HepG2 (cell line): ENCODE data around the gene GJB6. TPM values are rescaled to one million over a fixed set of nuclear protein-coding genes. Genes with fewer than 3 reads are reported as not detected.

Experiments
- ATAC-seq: fragments of 200-7000 bp; cut with Tn5 transposase; 3 replicates; pipeline ENCODE4 v1.9.1; 2020; ENCODE audit warnings: mild to moderate bottlenecking, moderate library complexity
- BruUV-seq: library from RNA; stranded (reverse); fragments of 400-500 nt; replicated peaks from 2 replicates; lab custom pipeline; 2021; lab: Mats Ljungman, UMichigan
- CTCF ChIA-PET: fragments of 300-600 bp; formaldehyde crosslinking; extraction: SDS; loops from one replicate; lab custom pipeline; 2021; ENCODE audit warnings: low total read pairs, inconsistent platforms, low intra/inter-chr PET ratio; lab: Yijun Ruan, JAX
- POLR2A ChIA-PET: fragments of 350-600 bp; sonication (Branson Sonifier 250); formaldehyde crosslinking; loops from one replicate; lab custom pipeline; 2020; ENCODE audit warnings: antibody characterized with exemption, inconsistent platforms; lab: Yijun Ruan, JAX
- DNase-seq: peaks from one replicate; pipeline ENCODE4 v3.0.0-alpha.2; 2015; ENCODE audit warnings: low spot score
- FAIRE-seq: peaks from 3 replicates; lab custom pipeline; 2011; peaks lifted over from hg19 to GRCh38; lab: Jason Lieb, UNC
- H2AFZ ChIP-seq: one replicate; pipeline ENCODE4 v1.6.1; 2011; ENCODE audit warnings: low read length, inconsistent platforms
- H3K27ac ChIP-seq: fragments of 300-600 bp; 3 replicates; pipeline ENCODE4 v1.8.0; 2011; ENCODE audit warnings: mixed run types, mild to moderate bottlenecking, mixed read lengths, low read length, inconsistent platforms; ENCODE audit not compliant: insufficient read depth; ENCODE audit errors: extremely low read length
- H3K27me3 ChIP-seq, 2 experiments: fragments of 200-600 bp in 1 of 2; 2 replicates in 1 of 2; 3 replicates in 1 of 2; pipeline versions ENCODE4 v1.6.0 to v1.8.0; 2011; ENCODE audit warnings: low read length in 2 of 2, mild to moderate bottlenecking in 2 of 2, moderate library complexity in 2 of 2, inconsistent platforms in 1 of 2; ENCODE audit not compliant: insufficient read depth in 2 of 2, control insufficient read depth in 1 of 2
- H3K36me3 ChIP-seq, 2 experiments: fragments of 200-600 bp in 1 of 2; replicated peaks in 1 of 2; 2 replicates in 1 of 2; 3 replicates in 1 of 2; pipeline versions ENCODE4 v1.5.1 to v1.8.0; 2011; ENCODE audit warnings: low read length in 2 of 2, inconsistent platforms in 1 of 2; ENCODE audit not compliant: insufficient read depth in 2 of 2, control insufficient read depth in 1 of 2
- H3K4me1 ChIP-seq: 2 replicates; pipeline ENCODE4 v1.5.1; 2012; ENCODE audit warnings: low read length, inconsistent platforms; ENCODE audit not compliant: insufficient read depth
- H3K4me2 ChIP-seq: 2 replicates; pipeline ENCODE4 v1.6.0; 2011; ENCODE audit warnings: low read depth, low read length, inconsistent platforms
- H3K4me3 ChIP-seq, 3 experiments: fragments of 200-600 bp in 1 of 3; sonication (generic), shearing (Covaris generic) in 1 of 3; replicated peaks in 1 of 3; 2 replicates each; pipeline ENCODE4 v1.5.1; 2011 to 2016; ENCODE audit warnings: low read length in 3 of 3, inconsistent platforms in 2 of 3, low read depth in 2 of 3, mild to moderate bottlenecking in 2 of 3, control low read depth in 1 of 3, mixed read lengths in 1 of 3; ENCODE audit not compliant: insufficient read depth in 1 of 3
- H3K79me2 ChIP-seq: one replicate; pipeline ENCODE4 v1.6.1; 2011; ENCODE audit warnings: low read length, inconsistent platforms; ENCODE audit not compliant: insufficient read depth
- H3K9ac ChIP-seq: 2 replicates; pipeline ENCODE4 v1.6.0; 2011; ENCODE audit warnings: mild to moderate bottlenecking, low read depth, low read length, inconsistent platforms; ENCODE audit not compliant: insufficient read depth
- H3K9me3 ChIP-seq: 2 replicates; pipeline ENCODE4 v1.5.1; 2012; ENCODE audit warnings: mild to moderate bottlenecking, low read length
- H4K20me1 ChIP-seq: 2 replicates; pipeline ENCODE4 v1.6.0; 2011; ENCODE audit warnings: inconsistent platforms, mild to moderate bottlenecking, low read length, moderate library complexity; ENCODE audit not compliant: insufficient read depth
- GABPA ChIP-seq, 2 experiments: IDR thresholded peaks; 2 replicates each; pipeline ENCODE4 v1.6.1; 2011 to 2016; ENCODE audit warnings: low read depth in 2 of 2, low read length in 1 of 2, missing biosample characterization in 1 of 2, missing genetic modification characterization in 1 of 2
- GLI4 ChIP-seq: sonication (generic); formaldehyde crosslinking; IDR thresholded peaks from 2 replicates; pipeline ENCODE4 v1.5.1; 2020; ENCODE audit warnings: missing genetic modification reagents, mild to moderate bottlenecking, moderate library complexity, borderline replicate concordance
- GTF3A ChIP-seq: sonication (generic); formaldehyde crosslinking; conservative IDR thresholded peaks from 2 replicates; pipeline ENCODE4 v1.4.0; 2020; ENCODE audit warnings: mild to moderate bottlenecking, missing genetic modification reagents
- HHEX ChIP-seq: IDR thresholded peaks from 2 replicates; pipeline ENCODE4 v1.6.1; 2016; ENCODE audit warnings: control low read depth
- MBNL3 ChIP-seq: fragments of 250-450 bp; sonication (Bioruptor Pico); conservative IDR thresholded peaks from 2 replicates; pipeline ENCODE4 v1.8.0; 2022; ENCODE audit warnings: mild to moderate bottlenecking, inconsistent platforms
- SOX6 ChIP-seq, 2 experiments: fragments of 450-650 bp in 1 of 2; sonication (generic) in 1 of 2; formaldehyde crosslinking in 1 of 2; IDR thresholded peaks; 2 replicates each; pipeline versions ENCODE4 v1.4.0 to v1.6.1; 2017 to 2020; ENCODE audit warnings: antibody characterized with exemption in 1 of 2, mild to moderate bottlenecking in 1 of 2, missing genetic modification reagents in 1 of 2
- SP5 ChIP-seq: IDR thresholded peaks from 2 replicates; pipeline ENCODE4 v1.6.1; 2016; ENCODE audit warnings: low read depth, borderline replicate concordance
- SPEN ChIP-seq: sonication (generic); formaldehyde crosslinking; IDR thresholded peaks from 2 replicates; pipeline ENCODE4 v1.5.1; 2020; ENCODE audit warnings: low read depth, mild to moderate bottlenecking, missing genetic modification reagents
- TARDBP ChIP-seq: sonication (generic); formaldehyde crosslinking; IDR thresholded peaks from 2 replicates; pipeline ENCODE4 v1.8.0; 2022; ENCODE audit warnings: mild to moderate bottlenecking, missing genetic modification reagents
- TBL1XR1 ChIP-seq: fragments of 150-350 bp; IDR thresholded peaks from 2 replicates; pipeline ENCODE4 v1.6.1; 2014; ENCODE audit warnings: borderline replicate concordance, low read length; ENCODE audit not compliant: partially characterized antibody
- WIZ ChIP-seq: sonication (generic); formaldehyde crosslinking; IDR thresholded peaks from 2 replicates; pipeline ENCODE4 v1.5.1; 2020; ENCODE audit warnings: mild to moderate bottlenecking, missing genetic modification reagents
- ZNF253 ChIP-seq: sonication (generic); formaldehyde crosslinking; IDR thresholded peaks from 2 replicates; pipeline ENCODE4 v1.8.0; 2022; ENCODE audit warnings: mild to moderate bottlenecking, missing genetic modification reagents, borderline replicate concordance
- ZNF326 ChIP-seq: sonication (generic); formaldehyde crosslinking; IDR thresholded peaks from 2 replicates; pipeline ENCODE4 v1.4.0; 2020; ENCODE audit warnings: missing genetic modification reagents, borderline replicate concordance
- WGBS: methylation state at CpG from one replicate; pipeline ENCODE4 v1.1.6; 2017; ENCODE audit warnings: low lambda C conversion rate; 5-methylcytosine and 5-hydroxymethylcytosine counted together
- in situ Hi-C: cut with HindIII; loops from 2 replicates; pipeline ENCODE4 v1.10.0; 2017; ENCODE audit warnings: low pct_unique_long_range_greater_than_20kb; ENCODE audit not compliant: extremely low pct_ligation_motif_present
- intact Hi-C: fragments of 100-400 bp; cut with micrococcal nuclease; formaldehyde crosslinking; loops from one replicate; pipeline ENCODE4 v1.10.0; 2022; ENCODE audit not compliant: unreplicated experiment
- polyA plus RNA-seq, 8 experiments: library from polyadenylated mRNA; depleted of rRNA in 3 of 8; stranded (reverse) in 7 of 8; unstranded in 1 of 8; fragments of >200 nt; fragmentation: Illumina TruSeq in 4 of 8; extraction: Trizol in 4 of 8; gene quantifications; 2 replicates each; pipeline versions ENCODE4 v1.2.1 to v1.2.3, GENCODE V29; 2011 to 2016; ENCODE audit warnings: low read depth in 4 of 8, missing spikeins in 1 of 8, mixed read lengths in 1 of 8; ENCODE audit not compliant: insufficient read depth in 1 of 8
- total RNA-seq, 5 experiments: library from RNA; depleted of rRNA; stranded (reverse); fragments of >200 nt; fragmentation: Illumina TruSeq; extraction: Trizol; gene quantifications; 2 replicates each; pipeline ENCODE4 v1.2.3, GENCODE V29; 2016; ENCODE audit warnings: low read depth in 1 of 5
- TF ChIP-seq, protein P1 (sequence below): sonication (generic); formaldehyde crosslinking; IDR thresholded peaks from 2 replicates; pipeline ENCODE4 v1.5.0; 2020; ENCODE audit warnings: missing genetic modification reagents
- TF ChIP-seq, protein P2 (sequence below): sonication (generic); formaldehyde crosslinking; conservative IDR thresholded peaks from 2 replicates; pipeline ENCODE4 v1.8.0; 2022; ENCODE audit warnings: low read depth, missing genetic modification reagents
- TF ChIP-seq, protein P3 (sequence below): sonication (generic); formaldehyde crosslinking; conservative IDR thresholded peaks from 2 replicates; pipeline ENCODE4 v1.4.0; 2020; ENCODE audit warnings: missing genetic modification reagents
- TF ChIP-seq, protein P4 (sequence below): sonication (generic); formaldehyde crosslinking; IDR thresholded peaks from 2 replicates; pipeline ENCODE4 v1.4.0; 2020; ENCODE audit warnings: missing genetic modification reagents

GJB6 gene
- total and polyA plus RNA-seq, 2 of the 13 experiments (the other 11 are each of a cell fraction or from before 2014, with no cell fraction given): not detected

DNA sequence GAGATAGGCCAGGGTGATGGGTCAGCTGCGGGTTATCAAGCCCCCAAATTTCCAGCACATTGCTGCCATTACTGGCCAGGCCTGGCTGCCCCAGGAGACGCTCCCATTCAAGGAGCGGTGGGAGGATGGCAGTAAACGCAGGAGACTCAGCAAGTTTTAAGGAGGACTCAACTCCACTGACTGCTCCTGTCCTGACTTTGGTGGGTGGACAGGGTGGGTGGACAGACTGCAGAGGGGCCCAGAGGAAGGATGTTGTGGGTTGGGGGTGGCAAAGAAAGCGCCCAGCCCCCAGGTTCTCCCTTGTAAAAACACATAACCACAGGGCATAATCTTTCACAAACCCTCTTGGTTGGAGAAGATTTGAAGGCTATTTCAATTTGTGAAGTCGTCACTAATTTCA lies 4.4 kb downstream of the GJB6 start:
- H3K9me3 ChIP-seq: no peaks in the 10 kb centered on the region
- BruUV-seq: no TSS peak
- no peaks in the 10 kb centered on the region for H3K79me2 ChIP-seq
- in situ Hi-C loops: no loop called here
- H3K4me3 ChIP-seq: no peak overlapping the region
- peaks cover 6 to 34% of the 10 kb centered on the region in 2 experiments; a peak in 4 of 5 replicates for H3K27me3 ChIP-seq
- no peak for ATAC-seq
- H2AFZ ChIP-seq: no peak overlapping the region
- H3K36me3 ChIP-seq: no peaks in the 10 kb centered on the region
- H3K4me1 ChIP-seq: no peaks in the 10 kb centered on the region
- H3K27ac ChIP-seq: no peak overlapping the region
- no peak overlapping the region for H3K4me2 ChIP-seq
- TF ChIP-seq TBL1XR1: no peak
- TF ChIP-seq TARDBP (CRISPR knock-in tag): no peak
- TF ChIP-seq ZNF326 (CRISPR knock-in tag): no peak
- TF ChIP-seq, protein P1, sequence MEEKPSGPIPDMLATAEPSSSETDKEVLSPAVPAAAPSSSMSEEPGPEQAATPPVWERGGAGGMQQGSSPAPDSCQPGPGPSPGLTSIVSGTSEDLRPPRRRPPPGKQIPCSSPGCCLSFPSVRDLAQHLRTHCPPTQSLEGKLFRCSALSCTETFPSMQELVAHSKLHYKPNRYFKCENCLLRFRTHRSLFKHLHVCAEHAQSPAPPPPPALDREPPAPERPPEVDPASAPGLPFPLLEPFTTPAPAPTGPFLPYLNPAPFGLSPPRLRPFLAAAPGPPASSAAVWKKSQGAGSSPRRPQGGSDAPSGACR (CRISPR knock-in tag): no peak
- TF ChIP-seq ZNF253 (CRISPR knock-in tag): no peak
- no peak for TF ChIP-seq GABPA (IDR thresholded peaks at IDR 0.05; ENCODE audit: low read depth, low read length)
- TF ChIP-seq GABPA (CRISPR knock-in tag; IDR thresholded peaks at IDR 0.05; ENCODE audit: low read depth): no peak
- TF ChIP-seq, protein P2, sequence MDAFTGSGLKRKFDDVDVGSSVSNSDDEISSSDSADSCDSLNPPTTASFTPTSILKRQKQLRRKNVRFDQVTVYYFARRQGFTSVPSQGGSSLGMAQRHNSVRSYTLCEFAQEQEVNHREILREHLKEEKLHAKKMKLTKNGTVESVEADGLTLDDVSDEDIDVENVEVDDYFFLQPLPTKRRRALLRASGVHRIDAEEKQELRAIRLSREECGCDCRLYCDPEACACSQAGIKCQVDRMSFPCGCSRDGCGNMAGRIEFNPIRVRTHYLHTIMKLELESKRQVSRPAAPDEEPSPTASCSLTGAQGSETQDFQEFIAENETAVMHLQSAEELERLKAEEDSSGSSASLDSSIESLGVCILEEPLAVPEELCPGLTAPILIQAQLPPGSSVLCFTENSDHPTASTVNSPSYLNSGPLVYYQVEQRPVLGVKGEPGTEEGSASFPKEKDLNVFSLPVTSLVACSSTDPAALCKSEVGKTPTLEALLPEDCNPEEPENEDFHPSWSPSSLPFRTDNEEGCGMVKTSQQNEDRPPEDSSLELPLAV: no peak
- no peak for TF ChIP-seq GLI4 (CRISPR knock-in tag)
- TF ChIP-seq MBNL3 (CRISPR knock-in tag): no peak
- no peak for TF ChIP-seq SPEN (CRISPR knock-in tag)
- TF ChIP-seq, protein P3, sequence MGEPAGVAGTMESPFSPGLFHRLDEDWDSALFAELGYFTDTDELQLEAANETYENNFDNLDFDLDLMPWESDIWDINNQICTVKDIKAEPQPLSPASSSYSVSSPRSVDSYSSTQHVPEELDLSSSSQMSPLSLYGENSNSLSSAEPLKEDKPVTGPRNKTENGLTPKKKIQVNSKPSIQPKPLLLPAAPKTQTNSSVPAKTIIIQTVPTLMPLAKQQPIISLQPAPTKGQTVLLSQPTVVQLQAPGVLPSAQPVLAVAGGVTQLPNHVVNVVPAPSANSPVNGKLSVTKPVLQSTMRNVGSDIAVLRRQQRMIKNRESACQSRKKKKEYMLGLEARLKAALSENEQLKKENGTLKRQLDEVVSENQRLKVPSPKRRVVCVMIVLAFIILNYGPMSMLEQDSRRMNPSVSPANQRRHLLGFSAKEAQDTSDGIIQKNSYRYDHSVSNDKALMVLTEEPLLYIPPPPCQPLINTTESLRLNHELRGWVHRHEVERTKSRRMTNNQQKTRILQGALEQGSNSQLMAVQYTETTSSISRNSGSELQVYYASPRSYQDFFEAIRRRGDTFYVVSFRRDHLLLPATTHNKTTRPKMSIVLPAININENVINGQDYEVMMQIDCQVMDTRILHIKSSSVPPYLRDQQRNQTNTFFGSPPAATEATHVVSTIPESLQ: no peak
- TF ChIP-seq GTF3A: no peak
- TF ChIP-seq, protein P4, sequence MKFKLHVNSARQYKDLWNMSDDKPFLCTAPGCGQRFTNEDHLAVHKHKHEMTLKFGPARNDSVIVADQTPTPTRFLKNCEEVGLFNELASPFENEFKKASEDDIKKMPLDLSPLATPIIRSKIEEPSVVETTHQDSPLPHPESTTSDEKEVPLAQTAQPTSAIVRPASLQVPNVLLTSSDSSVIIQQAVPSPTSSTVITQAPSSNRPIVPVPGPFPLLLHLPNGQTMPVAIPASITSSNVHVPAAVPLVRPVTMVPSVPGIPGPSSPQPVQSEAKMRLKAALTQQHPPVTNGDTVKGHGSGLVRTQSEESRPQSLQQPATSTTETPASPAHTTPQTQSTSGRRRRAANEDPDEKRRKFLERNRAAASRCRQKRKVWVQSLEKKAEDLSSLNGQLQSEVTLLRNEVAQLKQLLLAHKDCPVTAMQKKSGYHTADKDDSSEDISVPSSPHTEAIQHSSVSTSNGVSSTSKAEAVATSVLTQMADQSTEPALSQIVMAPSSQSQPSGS (CRISPR knock-in tag): no peak
- no peak for TF ChIP-seq SP5 (CRISPR knock-in tag)
- no peak for TF ChIP-seq HHEX
- TF ChIP-seq WIZ (CRISPR knock-in tag): no peak
- TF ChIP-seq SOX6 (IDR thresholded peaks at IDR 0.05): no peak
- no peak for TF ChIP-seq SOX6 (CRISPR knock-in tag; IDR thresholded peaks at IDR 0.05)
- ChIA-PET POLR2A (no interaction called here), CTCF (no interaction called here)
- no peaks in the 10 kb centered on the region for H4K20me1 ChIP-seq
- no peak for FAIRE-seq
- no peak overlapping the region for H3K9ac ChIP-seq
- no peak for DNase-seq
- intact Hi-C loops: no loop called here
- 61% methylated on average over 2 of the region's 6 CpGs for WGBS
